Stimulated activated naive B cell treated with anti-CD40 and anti-IgM and Interleukin-4, amounts not matched to agents 10 μg/mL and 1 μg/mL and 100 μg/mL, for 72 hours (primary cell): Measurements from ENCODE around the gene ACO2.
"Not testable (repeated sequence)": the region's sequence is repeated elsewhere in the genome, so short reads cannot be mapped to it uniquely, and the experiment has no call there.

Experiments used
- ATAC-seq, 2 donors: fragments of 150-1000 bp; cut with Tn5 transposase; replicated peaks; 2 replicates each; pipeline ENCODE4 v1.10.0; 2021; ENCODE audit warnings: moderate library complexity in 1 of 2
- DNase-seq: peaks from one replicate; pipeline ENCODE4 v3.0.0; 2021
- H3K27ac Mint-ChIP-seq: one replicate; pipeline ENCODE4 v1.8.0; 2022; ENCODE audit warnings: mild to moderate bottlenecking, mixed read lengths
- H3K27me3 Mint-ChIP-seq, 2 donors: one replicate each; pipeline ENCODE4 v1.8.0; 2022; ENCODE audit warnings: mixed read lengths in 2 of 2
- H3K36me3 Mint-ChIP-seq, 2 donors: one replicate each; pipeline ENCODE4 v1.8.0; 2022; ENCODE audit warnings: mixed read lengths in 2 of 2, mild to moderate bottlenecking in 1 of 2
- H3K4me1 Mint-ChIP-seq, 2 donors: one replicate each; pipeline ENCODE4 v1.8.0; 2022; ENCODE audit warnings: mixed read lengths in 2 of 2, mild to moderate bottlenecking in 1 of 2
- H3K4me3 Mint-ChIP-seq, 2 donors: one replicate each; pipeline ENCODE4 v1.8.0; 2022; ENCODE audit warnings: mild to moderate bottlenecking in 2 of 2, mixed read lengths in 2 of 2, moderate library complexity in 1 of 2
- H3K9me3 Mint-ChIP-seq, 2 donors: one replicate each; pipeline ENCODE4 v1.8.0; 2022; ENCODE audit warnings: mixed read lengths in 2 of 2, mild to moderate bottlenecking in 1 of 2

The ACO2 gene

GRCh38 chr22:41444360-41445128, 24.4 kb upstream of the ACO2 start:
- no peaks in the 10 kb centered on the region for H3K27me3 Mint-ChIP-seq
- H3K9me3 Mint-ChIP-seq, result no peaks in the 10 kb centered on the region
- peaks cover 17 to 44% of the 10 kb centered on the region in 2 donors for H3K36me3 Mint-ChIP-seq
- H3K4me1 Mint-ChIP-seq, result peaks cover 10 to 35% of the 10 kb centered on the region in 2 donors
- ATAC-seq (peak; percentile 52 to 56), DNase-seq (peak; percentile 83)
- peak overlapping the region; percentile 98 for H3K27ac Mint-ChIP-seq
- peak overlapping the region; percentile 93 to 94 for H3K4me3 Mint-ChIP-seq

GRCh38 chr22:41445129-41446056, 23.5 kb upstream of the ACO2 start:
- Mint-ChIP-seq H3K4me1 (peaks cover 10 to 27% of the 10 kb centered on the region in 2 donors), H3K27me3 (no peaks in the 10 kb centered on the region), H3K9me3 (no peaks in the 10 kb centered on the region), H3K36me3 (peaks cover 11 to 40% of the 10 kb centered on the region in 2 donors), H3K4me3 (peak overlapping the region; percentile 93 to 94), H3K27ac (peak overlapping the region; percentile 98)
- no peak for DNase-seq
- ATAC-seq, result no peak

GRCh38 chr22:41446057-41446501, 22.8 kb upstream of the ACO2 start:
- Mint-ChIP-seq H3K4me1 (peaks cover 10 to 24% of the 10 kb centered on the region in 2 donors), H3K27ac (peak overlapping the region; percentile 98), H3K27me3 (no peaks in the 10 kb centered on the region), H3K9me3 (no peaks in the 10 kb centered on the region), H3K36me3 (peaks cover 11 to 38% of the 10 kb centered on the region in 2 donors), H3K4me3 (peak overlapping the region; percentile 93 to 94)
- ATAC-seq (no peak), DNase-seq (no peak)

- Mint-ChIP-seq H3K4me1 (peaks cover 10 to 24% of the 10 kb centered on the region in 2 donors), H3K36me3 (peaks cover 11 to 35% of the 10 kb centered on the region in 2 donors), H3K27ac (peak within 1 kb of the TSS; percentile 98), H3K9me3 (no peaks in the 10 kb centered on the region), H3K27me3 (no peaks in the 10 kb centered on the region), H3K4me3 (peak within 1 kb of the TSS; percentile 93 to 94)
- DNase-seq (peak; percentile 93), ATAC-seq (peak; percentile 46 to 61)
Observed at GRCh38 chr22:41446639-41447434, 22.1 kb upstream of the ACO2 start, which contains the start of gene TOB2. Gene TOB2 (minus strand): TSS chr22:41446801. CDS start chr22:41437345, 9,456 bp downstream.

GRCh38 chr22:41447435-41448188, 21.3 kb upstream of the ACO2 start:
- peaks cover 10 to 18% of the 10 kb centered on the region in 2 donors for H3K4me1 Mint-ChIP-seq
- H3K36me3 Mint-ChIP-seq, result peaks cover 11 to 38% of the 10 kb centered on the region in 2 donors
- ATAC-seq (peak; percentile 23 to 30), DNase-seq (peak; percentile 65)
- no peaks in the 10 kb centered on the region for H3K9me3 Mint-ChIP-seq
- peak overlapping the region; percentile 93 to 94 for H3K4me3 Mint-ChIP-seq
- no peaks in the 10 kb centered on the region for H3K27me3 Mint-ChIP-seq
- peak overlapping the region; percentile 98 for H3K27ac Mint-ChIP-seq

- peak; percentile 94 for DNase-seq
- Mint-ChIP-seq H3K4me3 (peak overlapping the region; percentile 93 to 94), H3K27me3 (no peaks in the 10 kb centered on the region), H3K4me1 (peaks cover 11% of the 10 kb centered on the region in 2 donors), H3K36me3 (peaks cover 7 to 34% of the 10 kb centered on the region in 2 donors), H3K27ac (peak overlapping the region; percentile 98), H3K9me3 (no peaks in the 10 kb centered on the region)
- peak; percentile 73 to 75 for ATAC-seq
Observed at GRCh38 chr22:41448189-41448808, 20.6 kb upstream of the ACO2 start.

- Mint-ChIP-seq H3K4me3 (peak overlapping the region in 1 of 2 donors; percentile 12), H3K27me3 (no peaks in the 10 kb centered on the region), H3K27ac (peak overlapping the region; percentile 62), H3K36me3 (peaks cover 18 to 23% of the 10 kb centered on the region in 2 donors), H3K4me1 (peaks cover 14 to 23% of the 10 kb centered on the region in 2 donors), H3K9me3 (no peaks in the 10 kb centered on the region)
- DNase-seq (no peak), ATAC-seq (peak; percentile 41 to 62)
Observed at GRCh38 chr22:41458161-41458728, 10.7 kb upstream of the ACO2 start.

- Mint-ChIP-seq H3K4me3 (no peak overlapping the region), H3K36me3 (peaks cover 21 to 27% of the 10 kb centered on the region in 2 donors), H3K27ac (no peak overlapping the region)
Observed at GRCh38 chr22:41459431-41459830, 9.5 kb upstream of the ACO2 start.

GRCh38 chr22:41460071-41460470, 8.8 kb upstream of the ACO2 start:
- not testable (repeated sequence) for H3K4me3 Mint-ChIP-seq, H3K27me3 Mint-ChIP-seq, H3K9me3 Mint-ChIP-seq, DNase-seq, ATAC-seq
- Mint-ChIP-seq H3K4me1 (peaks cover 15 to 33% of the 10 kb centered on the region in 2 donors), H3K27ac (peak overlapping the region; percentile 65), H3K36me3 (peaks cover 25 to 33% of the 10 kb centered on the region in 2 donors)

More at GRCh38 chr22:41459431-41459830, 9.5 kb upstream of the ACO2 start:
- Mint-ChIP-seq H3K9me3 (no peaks in the 10 kb centered on the region), H3K27me3 (no peaks in the 10 kb centered on the region), H3K4me1 (peaks cover 13 to 27% of the 10 kb centered on the region in 2 donors)
- ATAC-seq (no peak), DNase-seq (no peak)

GRCh38 chr22:41461901-41462300, 7.0 kb upstream of the ACO2 start:
- no peaks in the 10 kb centered on the region for H3K27me3 Mint-ChIP-seq
- H3K27ac Mint-ChIP-seq, result peak overlapping the region; percentile 31
- H3K4me3 Mint-ChIP-seq, result no peak overlapping the region
- no peak for DNase-seq
- H3K36me3 Mint-ChIP-seq, result peaks cover 30 to 38% of the 10 kb centered on the region in 2 donors
- H3K9me3 Mint-ChIP-seq, result no peaks in the 10 kb centered on the region
- H3K4me1 Mint-ChIP-seq, result peaks cover 15 to 34% of the 10 kb centered on the region in 2 donors
- no peak for ATAC-seq

GRCh38 chr22:41469218-41469851, 418 bp downstream of the ACO2 start:
- peaks cover 43 to 56% of the 10 kb centered on the region in 2 donors for H3K36me3 Mint-ChIP-seq
- peak; percentile 26 to 28 for ATAC-seq
- DNase-seq, result no peak
- H3K27me3 Mint-ChIP-seq, result no peaks in the 10 kb centered on the region
- H3K4me3 Mint-ChIP-seq, result peak overlapping the region; percentile 86 to 90
- no peaks in the 10 kb centered on the region for H3K9me3 Mint-ChIP-seq
- peaks cover 34 to 65% of the 10 kb centered on the region in 2 donors for H3K4me1 Mint-ChIP-seq
- peak overlapping the region; percentile 99 for H3K27ac Mint-ChIP-seq

GRCh38 chr22:41470886-41471285, 2.0 kb downstream of the ACO2 start:
- no peak for ATAC-seq
- Mint-ChIP-seq H3K4me1 (peaks cover 34 to 73% of the 10 kb centered on the region in 2 donors), H3K27ac (peak overlapping the region; percentile 42), H3K36me3 (peaks cover 36 to 45% of the 10 kb centered on the region in 2 donors), H3K4me3 (peak overlapping the region; percentile 72 to 86), H3K27me3 (no peaks in the 10 kb centered on the region), H3K9me3 (no peaks in the 10 kb centered on the region)
- DNase-seq, result no peak
